ENCODE results near the gene TAT. TPM values are rescaled to one million over a fixed set of nuclear protein-coding genes. Genes with fewer than 3 reads are reported as not detected.
"Not testable (repeated sequence)": the region's sequence is repeated elsewhere in the genome, so short reads cannot be mapped to it uniquely, and the experiment has no call there.

The TAT gene
- total RNA-seq, 4 donors from 2014 or later = 2.4 to 5.8 (median 3.1) TPM; not detected in 1

GRCh38 chr16:71594000-71594646, 17.2 kb upstream of the TAT start:
- Histone ChIP-seq H3K4me1 (no peaks in the 10 kb centered on the region), H3K9me3 (no peaks in the 10 kb centered on the region), H3K4me3 (no peak overlapping the region), H3K27ac (no peak overlapping the region), H3K27me3 (no peaks in the 10 kb centered on the region), H3K36me3 (no peaks in the 10 kb centered on the region)
- DNase-seq = no peak
- TF ChIP-seq POLR2A (IDR thresholded peaks at IDR 0.05) = no peak
- TF ChIP-seq, protein P1, sequence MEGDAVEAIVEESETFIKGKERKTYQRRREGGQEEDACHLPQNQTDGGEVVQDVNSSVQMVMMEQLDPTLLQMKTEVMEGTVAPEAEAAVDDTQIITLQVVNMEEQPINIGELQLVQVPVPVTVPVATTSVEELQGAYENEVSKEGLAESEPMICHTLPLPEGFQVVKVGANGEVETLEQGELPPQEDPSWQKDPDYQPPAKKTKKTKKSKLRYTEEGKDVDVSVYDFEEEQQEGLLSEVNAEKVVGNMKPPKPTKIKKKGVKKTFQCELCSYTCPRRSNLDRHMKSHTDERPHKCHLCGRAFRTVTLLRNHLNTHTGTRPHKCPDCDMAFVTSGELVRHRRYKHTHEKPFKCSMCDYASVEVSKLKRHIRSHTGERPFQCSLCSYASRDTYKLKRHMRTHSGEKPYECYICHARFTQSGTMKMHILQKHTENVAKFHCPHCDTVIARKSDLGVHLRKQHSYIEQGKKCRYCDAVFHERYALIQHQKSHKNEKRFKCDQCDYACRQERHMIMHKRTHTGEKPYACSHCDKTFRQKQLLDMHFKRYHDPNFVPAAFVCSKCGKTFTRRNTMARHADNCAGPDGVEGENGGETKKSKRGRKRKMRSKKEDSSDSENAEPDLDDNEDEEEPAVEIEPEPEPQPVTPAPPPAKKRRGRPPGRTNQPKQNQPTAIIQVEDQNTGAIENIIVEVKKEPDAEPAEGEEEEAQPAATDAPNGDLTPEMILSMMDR (IDR thresholded peaks at IDR 0.05) = no peak

DNA sequence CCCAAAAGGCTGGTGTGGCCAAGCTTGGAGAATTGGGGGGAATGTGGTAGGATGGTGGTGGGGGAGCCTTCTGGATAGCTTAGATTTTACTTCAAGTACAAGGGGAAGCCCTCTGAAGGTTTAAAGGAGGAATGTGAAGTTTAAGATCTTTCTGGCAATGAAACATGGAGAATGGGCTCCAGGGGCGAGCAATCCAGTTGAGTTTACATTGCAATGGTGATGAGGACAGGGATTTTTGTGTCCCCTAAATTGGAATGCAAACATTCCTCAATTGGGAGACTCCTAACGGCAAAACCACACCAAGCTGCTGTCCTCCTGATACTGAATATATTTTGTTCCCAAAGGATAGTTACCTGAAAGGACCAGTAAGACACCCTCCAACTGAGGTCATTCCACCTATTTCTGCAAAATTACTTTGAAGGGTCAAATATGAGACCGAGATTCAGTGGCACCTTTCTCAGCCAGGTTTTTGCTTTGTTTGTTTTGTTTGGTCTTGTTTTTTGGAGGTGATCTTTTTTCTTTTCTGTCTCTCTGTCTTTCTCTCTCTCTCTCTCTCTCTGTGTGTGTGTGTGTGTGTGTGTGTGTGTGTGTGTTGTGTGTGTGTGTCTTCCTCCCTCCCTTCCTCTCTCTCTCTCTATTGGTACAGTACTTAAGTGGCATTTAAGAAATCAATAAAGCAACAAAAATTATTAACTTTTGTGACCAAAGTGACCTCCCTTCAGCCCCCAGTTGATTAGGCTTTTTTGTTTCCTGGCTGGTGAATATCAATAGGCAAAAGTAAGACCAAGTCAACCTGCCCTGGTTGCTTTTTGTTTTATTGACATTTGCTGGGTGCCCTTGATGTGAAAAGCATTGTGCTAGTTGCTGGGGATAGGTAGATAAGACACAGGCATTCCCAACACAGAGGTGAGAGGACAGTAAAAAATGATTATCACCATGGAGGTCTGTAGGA, 16.4 kb upstream of the TAT start:
- no peak overlapping the region for H3K4me3 ChIP-seq
- no peaks in the 10 kb centered on the region for H3K4me1 ChIP-seq
- no peak for TF ChIP-seq POLR2A (IDR thresholded peaks at IDR 0.05)
- TF ChIP-seq, protein P1 (IDR thresholded peaks at IDR 0.05) = no peak
- H3K36me3 ChIP-seq = no peaks in the 10 kb centered on the region
- H3K9me3 ChIP-seq = no peaks in the 10 kb centered on the region
- H3K27me3 ChIP-seq = no peaks in the 10 kb centered on the region
- H3K27ac ChIP-seq = no peak overlapping the region
- no peak for DNase-seq

DNA sequence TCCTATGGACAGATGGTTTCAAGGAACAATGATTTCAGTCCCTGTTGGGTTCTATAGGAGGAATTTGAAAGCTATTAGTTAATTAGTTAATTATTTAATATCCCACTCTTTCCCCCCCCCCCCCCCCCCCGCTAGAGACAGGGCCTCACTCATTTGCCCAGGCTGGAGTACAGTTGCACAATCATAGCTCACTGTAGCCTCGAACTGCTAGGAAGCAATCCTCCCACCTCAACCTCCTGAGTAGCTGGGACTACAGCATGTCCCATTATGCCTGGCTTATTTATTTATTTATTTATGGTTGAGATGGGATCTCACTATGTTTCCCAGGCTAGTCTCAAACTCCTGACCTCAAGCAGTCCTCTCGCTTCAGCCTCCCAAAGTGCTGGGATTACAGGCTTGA, 15.0 kb upstream of the TAT start:
- TF ChIP-seq, protein P1 (IDR thresholded peaks at IDR 0.05) = no peak
- no peak for TF ChIP-seq POLR2A (IDR thresholded peaks at IDR 0.05)
- Histone ChIP-seq H3K4me1 (no peaks in the 10 kb centered on the region), H3K27me3 (no peaks in the 10 kb centered on the region), H3K36me3 (no peaks in the 10 kb centered on the region), H3K4me3 (no peak overlapping the region), H3K27ac (no peak overlapping the region), H3K9me3 (no peaks in the 10 kb centered on the region)
- no peak for DNase-seq

GRCh38 chr16:71590584-71590983, 13.7 kb upstream of the TAT start:
- Histone ChIP-seq H3K4me3 (no peak overlapping the region), H3K4me1 (no peaks in the 10 kb centered on the region), H3K36me3 (no peaks in the 10 kb centered on the region), H3K27ac (no peak overlapping the region), H3K9me3 (no peaks in the 10 kb centered on the region), H3K27me3 (no peaks in the 10 kb centered on the region)
- DNase-seq = no peak
- TF ChIP-seq, protein P1 (IDR thresholded peaks at IDR 0.05) = no peak
- TF ChIP-seq POLR2A (IDR thresholded peaks at IDR 0.05) = no peak

DNA sequence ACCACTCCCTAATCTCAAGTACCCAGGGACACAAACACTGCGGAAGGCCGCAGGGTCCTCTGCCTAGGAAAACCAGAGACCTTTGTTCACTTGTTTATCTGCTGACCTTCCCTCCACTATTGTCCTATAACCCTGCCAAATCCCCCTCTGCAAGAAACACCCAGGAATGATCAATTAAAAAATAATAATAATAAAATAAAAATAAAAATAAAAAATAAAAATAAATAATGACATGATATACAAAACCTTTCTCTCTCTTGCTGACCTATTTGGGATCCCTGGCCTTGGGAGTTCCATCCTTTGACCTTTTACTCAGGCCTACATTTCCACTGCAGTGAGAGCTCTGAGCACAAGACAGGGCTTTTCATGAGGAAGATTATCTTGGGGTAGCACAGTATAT, 13.2 kb upstream of the TAT start:
- H3K27ac ChIP-seq, H3K4me3 ChIP-seq, DNase-seq, H3K27me3 ChIP-seq, H3K36me3 ChIP-seq, H3K4me1 ChIP-seq, H3K9me3 ChIP-seq: not testable (repeated sequence)

GRCh38 chr16:71589334-71589733, 12.4 kb upstream of the TAT start:
- H3K4me3 ChIP-seq, DNase-seq, H3K36me3 ChIP-seq, H3K9me3 ChIP-seq, H3K4me1 ChIP-seq, H3K27me3 ChIP-seq, H3K27ac ChIP-seq: not testable (repeated sequence)
